Loucy (cell line): Measurements from ENCODE around the gene PIK3CA.

Source experiments
- EZH2phosphoT487 ChIP-seq: fragments of 200-600 bp; IDR thresholded peaks from 2 replicates; pipeline ENCODE4 v1.6.1; 2018; ENCODE audit warnings: antibody characterized with exemption, mild to moderate bottlenecking, moderate library complexity, borderline replicate concordance
- TF ChIP-seq, protein P1 (sequence below): fragments of 200-600 bp; sonication (generic); conservative IDR thresholded peaks from 2 replicates; pipeline ENCODE4 v1.5.1; 2014; ENCODE audit warnings: mild to moderate bottlenecking, antibody characterized with exemption, low read length

DNA sequence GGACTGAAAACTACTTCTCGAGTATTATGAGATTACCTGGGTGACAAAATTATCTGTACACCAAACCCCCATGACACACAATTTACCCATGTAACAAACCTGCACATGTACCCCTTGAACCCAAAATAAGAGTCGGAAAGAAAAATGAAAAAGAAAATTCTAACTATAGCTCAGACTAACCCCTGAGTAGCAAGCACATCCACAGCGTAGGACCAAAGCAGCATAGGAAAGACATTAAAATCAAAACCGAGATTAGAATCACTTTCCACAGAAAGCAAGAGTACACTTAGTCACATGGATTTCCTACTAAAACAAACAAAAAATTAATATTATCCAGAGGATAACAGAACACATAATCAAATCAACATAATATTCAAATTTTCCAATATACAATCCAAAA lies 6.3 kb upstream of the PIK3CA start:
- no peak for TF ChIP-seq EZH2phosphoT487
- TF ChIP-seq, protein P1, sequence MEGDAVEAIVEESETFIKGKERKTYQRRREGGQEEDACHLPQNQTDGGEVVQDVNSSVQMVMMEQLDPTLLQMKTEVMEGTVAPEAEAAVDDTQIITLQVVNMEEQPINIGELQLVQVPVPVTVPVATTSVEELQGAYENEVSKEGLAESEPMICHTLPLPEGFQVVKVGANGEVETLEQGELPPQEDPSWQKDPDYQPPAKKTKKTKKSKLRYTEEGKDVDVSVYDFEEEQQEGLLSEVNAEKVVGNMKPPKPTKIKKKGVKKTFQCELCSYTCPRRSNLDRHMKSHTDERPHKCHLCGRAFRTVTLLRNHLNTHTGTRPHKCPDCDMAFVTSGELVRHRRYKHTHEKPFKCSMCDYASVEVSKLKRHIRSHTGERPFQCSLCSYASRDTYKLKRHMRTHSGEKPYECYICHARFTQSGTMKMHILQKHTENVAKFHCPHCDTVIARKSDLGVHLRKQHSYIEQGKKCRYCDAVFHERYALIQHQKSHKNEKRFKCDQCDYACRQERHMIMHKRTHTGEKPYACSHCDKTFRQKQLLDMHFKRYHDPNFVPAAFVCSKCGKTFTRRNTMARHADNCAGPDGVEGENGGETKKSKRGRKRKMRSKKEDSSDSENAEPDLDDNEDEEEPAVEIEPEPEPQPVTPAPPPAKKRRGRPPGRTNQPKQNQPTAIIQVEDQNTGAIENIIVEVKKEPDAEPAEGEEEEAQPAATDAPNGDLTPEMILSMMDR = no peak
